ENCODE measurements around the gene KLF5.

GRCh38 chr13:73109969-73110368 lies 51.2 kb downstream of the KLF5 start:
- no peak for TF ChIP-seq YY1 (IDR thresholded peaks at IDR 0.05; ENCODE audit: insufficient read depth, insufficient read length)
- no peak for TF ChIP-seq ZNF274 (IDR thresholded peaks at IDR 0.05; ENCODE audit: low read depth, low read length)
